Right hindlimb (tissue), 1 donor: ENCODE data around the gene CERS1.
"Not testable (repeated sequence)": the region's sequence is repeated elsewhere in the genome, so short reads cannot be mapped to it uniquely, and the experiment has no call there.

Experiments used
- DNase-seq: peaks from one replicate; pipeline ENCODE4 v3.0.0-alpha.2; 2018

Gene CERS1

GRCh38 chr19:18919086-18919899, 23.3 kb upstream of the CERS1 start, which contains the start of the genes COPE and DDX49:
Gene COPE (minus strand): TSS chr19:18919387. CDS start chr19:18919348, 39 bp downstream.
Gene DDX49 (plus strand): TSS chr19:18919715. CDS start chr19:18919742, 27 bp downstream.
- peak; percentile 99 for DNase-seq

DNA sequence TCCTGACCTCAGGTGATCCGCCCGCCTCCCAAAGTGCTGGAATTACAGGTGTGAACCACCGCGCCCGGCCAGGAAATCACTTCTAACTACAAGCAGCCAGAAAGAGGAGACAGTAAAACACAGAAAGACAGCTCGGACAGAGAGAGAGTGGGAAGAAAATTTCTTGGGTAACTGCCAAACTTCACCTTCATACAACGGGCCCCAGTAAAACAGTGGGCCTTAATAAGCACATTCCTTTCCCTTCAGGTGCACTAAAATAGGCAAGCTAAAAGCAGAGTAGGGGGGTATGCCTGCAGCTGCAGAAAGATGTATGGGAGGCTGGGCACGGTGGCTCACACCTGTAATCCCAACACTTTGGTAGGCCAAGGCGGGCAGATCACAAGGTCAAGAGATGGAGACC, 21.6 kb upstream of the CERS1 start:
- DNase-seq, result not testable (repeated sequence)

DNA sequence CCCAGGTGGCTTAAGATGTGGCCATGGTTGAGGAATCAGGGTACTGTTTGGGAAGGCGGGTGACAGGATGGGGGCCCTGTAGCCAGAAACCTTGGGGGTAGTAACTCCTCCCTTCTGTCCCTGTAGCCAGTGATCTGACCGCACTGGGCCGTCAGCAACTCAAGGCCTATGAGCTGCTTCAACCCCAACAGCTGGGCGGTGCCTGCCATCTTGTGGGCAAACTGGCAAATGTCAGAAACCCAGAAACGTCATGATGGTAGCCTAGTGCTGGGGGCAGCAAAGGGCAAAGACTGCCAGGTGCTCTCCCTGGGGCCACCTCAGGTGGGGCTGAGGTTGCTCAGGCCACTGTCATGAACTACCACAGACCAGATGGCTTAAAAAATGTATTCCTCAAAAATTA, 19.7 kb upstream of the CERS1 start:
- DNase-seq, result peak; percentile 59

DNA sequence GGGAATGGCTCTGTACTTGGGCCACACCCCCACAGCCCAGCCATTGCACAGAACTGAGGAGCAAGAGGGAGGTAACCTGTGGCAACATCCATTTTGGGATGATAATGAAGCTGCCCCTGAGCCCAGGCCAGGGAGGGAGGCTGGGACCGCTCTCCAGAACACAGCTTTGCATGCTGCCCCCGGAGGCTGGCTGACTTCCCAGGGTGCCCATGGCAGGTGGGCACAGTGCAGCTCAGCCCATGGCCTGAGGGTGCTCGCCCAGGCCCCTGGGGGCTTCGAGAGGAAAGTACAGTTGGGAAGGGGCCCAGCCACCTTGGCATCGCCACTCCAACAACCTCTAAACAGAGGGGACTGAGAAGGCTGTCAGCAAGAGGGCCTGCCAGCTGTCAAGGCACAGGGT, 17.5 kb upstream of the CERS1 start:
- no peak for DNase-seq

DNA sequence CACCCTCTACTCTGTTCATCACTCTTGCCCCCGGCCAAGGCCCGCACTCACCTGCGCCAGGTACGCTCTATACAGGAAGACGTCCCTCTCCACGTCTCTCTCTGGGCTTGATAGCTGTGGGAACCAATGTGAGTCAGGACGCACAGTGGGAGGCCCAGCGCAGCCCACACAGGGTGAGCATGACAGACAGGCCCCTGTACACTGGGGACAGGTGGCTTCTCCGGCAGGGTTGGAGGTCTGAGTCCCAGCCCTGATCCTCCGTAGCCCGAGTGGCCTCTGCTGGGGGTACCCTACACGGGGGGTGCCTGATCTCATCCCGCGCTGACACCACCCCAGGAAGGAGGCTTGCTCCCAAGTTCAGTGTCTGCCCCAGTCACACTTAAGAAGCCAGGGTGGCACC, 17.0 kb upstream of the CERS1 start:
- DNase-seq, result no peak

DNA sequence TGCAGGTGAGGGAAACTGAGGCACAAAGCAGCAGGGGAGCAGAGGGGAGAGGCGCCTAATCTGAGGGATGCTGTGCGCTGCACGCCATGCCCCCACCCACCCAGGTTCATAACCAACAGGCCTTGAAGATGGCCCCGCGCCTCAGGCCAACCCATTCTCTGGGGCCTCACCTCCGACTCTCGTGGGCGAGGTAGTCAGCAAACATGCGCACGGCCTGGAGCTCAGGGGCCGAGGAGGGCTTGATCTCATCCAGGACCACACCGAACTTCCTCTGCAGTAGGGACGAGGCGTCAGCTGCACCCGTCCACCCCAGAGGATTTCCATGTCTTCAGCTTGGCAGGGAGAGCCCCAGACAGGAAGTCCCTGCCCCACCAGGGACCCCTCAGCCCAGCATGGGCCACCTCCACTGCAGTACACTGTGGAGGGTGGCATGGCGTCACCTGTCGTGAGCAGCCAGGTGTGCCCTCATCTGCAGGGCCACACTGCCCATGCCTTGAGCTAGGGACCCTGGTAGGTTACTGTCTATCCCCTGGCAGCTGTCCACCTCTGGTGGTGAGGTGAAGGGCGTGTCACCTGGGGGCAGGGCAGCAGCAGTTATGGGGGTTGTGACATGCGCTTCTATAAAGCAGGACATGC, 15.0 kb upstream of the CERS1 start:
- no peak for DNase-seq

DNA sequence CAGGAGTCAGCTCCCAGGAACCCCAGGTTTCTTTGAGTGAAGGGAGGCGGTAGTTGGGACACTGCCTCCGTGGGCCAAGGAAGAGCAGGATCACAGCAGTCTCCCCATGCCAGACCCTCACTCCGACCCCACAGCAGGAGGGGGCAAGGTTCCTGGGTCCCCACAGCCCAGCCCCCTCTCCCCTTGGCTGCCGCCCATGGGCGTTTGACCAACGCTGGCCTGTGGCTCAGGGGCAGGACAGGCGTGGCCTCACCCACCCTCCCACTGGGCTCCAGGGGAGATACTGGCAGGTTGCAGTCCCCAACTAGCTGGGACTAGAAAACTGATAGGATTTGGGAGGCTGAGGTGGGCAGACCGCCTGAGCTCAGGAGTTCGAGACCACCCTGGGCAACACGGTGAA, 14.1 kb upstream of the CERS1 start:
- peak; percentile 14 for DNase-seq

- peak; percentile 11 for DNase-seq
Measured at GRCh38 chr19:18908917-18909619, 13.1 kb upstream of the CERS1 start.

GRCh38 chr19:18906605-18907519, 10.9 kb upstream of the CERS1 start:
- no peak for DNase-seq

DNA sequence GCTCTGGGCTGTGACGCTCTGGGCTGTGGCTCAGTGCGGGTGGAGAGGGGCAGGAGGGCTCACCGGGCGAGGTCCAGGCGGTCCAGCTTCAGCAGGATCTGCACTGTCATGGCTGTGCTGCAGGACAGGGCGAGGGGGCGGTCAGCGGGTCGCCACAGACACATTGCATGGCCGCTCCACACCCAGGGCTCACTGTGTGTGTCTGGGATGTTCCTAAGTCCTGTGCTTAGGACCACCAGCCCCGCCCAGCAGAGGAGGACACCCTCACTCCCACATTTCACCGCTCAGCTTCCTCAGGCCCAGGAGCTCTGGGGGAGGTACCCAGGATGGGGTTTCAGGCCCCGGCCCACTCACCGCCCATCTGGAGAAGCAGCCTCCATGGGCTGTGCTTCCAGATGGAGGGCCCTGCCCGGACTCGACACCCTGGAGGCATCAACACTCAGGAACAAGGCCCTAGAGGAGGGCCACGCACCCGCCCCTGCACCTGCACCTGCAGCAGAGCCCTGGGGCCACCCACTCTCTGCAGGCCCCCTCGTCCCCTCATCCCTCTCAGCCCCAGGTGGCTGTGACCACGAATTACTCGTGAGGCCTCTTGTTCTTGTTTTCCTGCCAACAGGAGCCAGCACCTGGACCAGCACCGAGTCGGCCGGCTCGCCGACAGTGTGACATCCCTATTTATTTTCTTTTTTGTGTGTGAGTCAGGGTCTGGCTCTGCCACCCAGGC, 9.7 kb upstream of the CERS1 start:
- no peak for DNase-seq

- DNase-seq, result no peak
Measured at GRCh38 chr19:18905058-18905456, 9.1 kb upstream of the CERS1 start.

DNA sequence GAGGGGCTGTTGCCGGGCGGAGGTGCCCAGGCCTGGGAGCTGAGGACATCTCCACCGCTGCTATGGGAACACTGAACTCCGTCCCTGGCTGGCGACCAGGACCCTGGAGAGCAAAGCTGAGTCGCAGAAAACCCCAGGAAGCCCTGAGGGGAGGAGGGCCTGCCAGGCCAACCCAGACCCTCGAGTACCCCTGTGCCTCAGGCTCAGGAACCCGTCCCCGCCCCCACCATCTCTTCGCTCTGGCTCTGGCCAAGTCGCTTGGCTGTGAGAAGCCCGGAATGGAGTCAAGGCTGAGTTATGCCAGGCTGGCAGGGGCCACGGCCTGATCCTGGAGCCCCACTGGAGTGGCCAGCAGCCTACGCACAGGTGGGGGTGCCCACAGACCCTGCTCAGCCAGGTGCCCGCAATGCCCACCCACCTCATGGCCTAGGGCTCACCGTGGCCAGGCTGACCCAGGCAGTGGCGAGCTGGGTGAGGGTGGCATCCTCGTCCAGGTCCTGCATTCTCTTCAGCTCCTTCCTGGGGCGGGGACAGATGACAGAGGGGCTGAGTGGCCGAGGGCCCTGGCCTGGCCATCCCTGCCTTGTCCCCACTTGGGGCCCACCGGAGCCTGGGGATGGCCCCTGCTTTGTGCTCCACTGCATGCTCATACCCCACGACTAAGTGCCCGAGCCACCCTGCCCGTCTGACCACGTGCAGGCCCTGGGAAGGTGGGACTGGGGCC, 8.5 kb upstream of the CERS1 start:
- DNase-seq, result no peak

DNA sequence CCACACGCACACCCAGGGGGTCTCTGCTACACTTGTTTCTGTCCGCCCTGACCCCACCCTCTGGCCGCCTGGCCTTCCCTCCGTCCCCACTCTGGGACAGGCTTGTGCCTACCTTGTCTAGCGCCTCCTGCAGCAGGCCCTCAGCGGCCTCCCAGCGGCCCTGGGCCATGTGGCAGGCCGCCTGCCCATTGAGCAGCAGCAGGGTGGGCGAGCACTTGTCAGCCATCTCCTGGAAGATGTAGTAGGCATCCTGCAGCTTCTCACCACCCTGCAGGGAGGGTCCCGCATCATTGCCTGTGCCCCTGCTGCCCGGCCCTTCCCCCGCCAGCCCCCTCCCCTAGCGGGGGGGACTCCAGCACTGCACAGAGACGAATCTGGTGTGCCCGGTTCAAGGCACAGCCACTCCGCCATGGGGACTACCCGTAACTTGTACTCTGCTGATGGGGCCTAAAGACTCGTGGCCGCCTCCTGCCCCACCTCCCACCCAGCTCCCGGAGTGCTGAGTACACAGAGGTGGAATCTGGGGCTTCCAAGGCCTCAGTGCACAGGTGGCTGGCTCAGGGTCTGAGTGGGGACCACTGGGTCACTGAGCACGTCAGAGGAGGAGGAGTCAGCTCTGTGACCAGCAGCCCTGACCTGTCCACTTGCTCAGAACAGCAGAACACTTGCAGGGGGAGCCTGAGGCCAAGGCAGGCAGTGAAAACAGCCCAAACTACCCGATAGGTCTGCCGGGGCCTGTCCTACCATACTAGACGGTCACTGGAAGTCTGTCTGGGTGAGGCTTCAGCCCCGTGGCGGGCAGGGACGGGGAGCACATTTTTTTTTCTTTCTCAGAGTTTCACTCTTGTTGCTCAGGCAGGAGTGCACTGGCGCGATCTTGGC, 7.4 kb upstream of the CERS1 start:
- DNase-seq, result peak; percentile 21

DNA sequence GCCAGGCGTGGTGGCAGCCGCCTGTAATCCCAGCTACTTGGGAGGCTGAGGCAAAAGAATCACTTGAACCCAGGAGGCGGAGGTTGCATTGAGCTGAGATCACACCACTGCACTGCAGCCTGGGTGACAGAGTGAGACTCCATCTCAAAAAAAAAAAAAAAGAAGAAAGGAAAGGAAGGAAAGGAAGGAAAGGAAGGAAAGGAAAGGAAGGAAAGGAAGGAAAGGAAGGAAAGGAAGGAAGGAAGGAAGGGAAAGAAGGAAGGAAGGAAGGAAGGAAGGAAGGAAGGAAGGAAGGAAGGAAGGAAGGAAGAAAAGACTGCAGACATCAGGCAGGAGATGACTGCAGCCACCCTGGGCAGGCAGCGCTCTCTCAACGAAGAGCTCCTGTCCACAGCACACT, 6.6 kb upstream of the CERS1 start:
- not testable (repeated sequence) for DNase-seq

DNA sequence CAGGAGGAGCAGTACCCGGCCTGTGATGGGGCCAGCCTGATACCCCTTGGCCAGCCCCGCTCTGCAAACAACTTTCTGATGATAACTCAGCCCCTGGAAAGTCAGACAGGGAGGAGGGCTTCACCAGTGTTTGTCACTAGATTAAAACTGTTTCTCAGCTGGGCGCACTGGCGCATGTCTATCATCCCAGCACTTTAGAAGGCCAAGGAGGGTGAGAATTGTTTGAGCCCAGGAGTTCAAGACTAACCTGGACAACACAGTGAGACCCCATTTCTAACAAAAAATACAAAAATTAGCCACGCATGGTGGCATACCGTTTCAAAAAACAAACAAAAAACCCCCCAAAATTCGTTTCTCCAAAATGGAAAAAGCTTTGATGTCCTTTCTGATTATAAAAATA, 5.5 kb upstream of the CERS1 start:
- DNase-seq, result peak; percentile 9

DNA sequence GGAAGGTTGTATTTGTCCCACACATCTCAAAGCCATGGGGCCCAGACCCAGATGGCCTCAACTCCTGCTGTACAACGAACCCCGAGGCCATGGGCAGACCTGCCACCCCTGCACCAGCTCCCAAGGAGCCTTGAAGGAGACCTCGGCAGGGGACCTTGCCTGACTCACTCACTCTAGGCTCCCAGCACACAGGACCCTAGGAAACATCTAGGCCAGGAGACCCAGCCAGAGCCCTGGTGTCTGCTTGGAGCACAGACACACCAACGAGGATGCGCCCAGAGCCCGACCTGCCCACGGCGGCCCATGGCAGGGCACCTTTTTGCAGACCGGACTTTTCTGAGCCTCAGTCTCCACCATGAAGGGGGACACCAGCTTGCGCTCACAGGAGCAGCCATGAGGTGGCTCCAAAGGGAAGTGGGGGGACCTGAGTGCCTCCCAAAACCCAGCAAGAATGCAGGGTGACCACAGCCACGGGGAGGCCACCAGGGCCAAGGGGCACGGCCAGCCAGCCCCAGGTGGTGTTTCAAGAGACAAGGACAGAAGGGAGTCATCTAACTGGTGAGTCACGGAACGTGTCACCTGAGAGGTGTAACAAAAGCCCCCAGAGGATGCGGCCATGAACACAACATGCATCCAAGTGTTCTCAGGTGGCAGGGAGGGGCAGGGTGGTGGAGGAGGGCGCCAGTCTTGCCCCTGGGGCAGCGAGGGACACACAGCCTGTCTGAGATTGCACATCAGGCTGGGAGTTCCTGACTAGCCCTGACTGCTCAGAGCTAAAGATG, 4.9 kb upstream of the CERS1 start:
- DNase-seq, result no peak

- peak; percentile 24 for DNase-seq
Measured at GRCh38 chr19:18899624-18900560, 3.9 kb upstream of the CERS1 start.
